ENCODE results near the gene SPTBN1. TPM values are rescaled to one million over a fixed set of nuclear protein-coding genes. Genes with fewer than 3 reads are reported as not detected.
A peak's percentile ranks its signal among the peaks of the same experiment; 100 is the strongest.

The SPTBN1 gene
- total RNA-seq, 4 donors from 2014 or later = 353 to 606 (median 498) TPM

- ATAC-seq = no peak
- H3K9me3 ChIP-seq = no peaks in the 10 kb centered on the region
- peaks cover 0 to 31% of the 10 kb centered on the region in 2 donors for H3K36me3 ChIP-seq
- 64 to 78% methylated on average over 1 of the region's 1 CpG for WGBS, 2 donors (ENCODE audit: low coverage in 1 of 2)
- peaks cover 0 to 91% (median 16%) of the 10 kb centered on the region in 3 donors for H3K4me1 ChIP-seq
- H3K4me3 ChIP-seq = no peak overlapping the region
- no peaks in the 10 kb centered on the region for H3K27me3 ChIP-seq
- no peak overlapping the region for H3K27ac ChIP-seq
- no peak for TF ChIP-seq EP300 (IDR thresholded peaks at IDR 0.05)
- TF ChIP-seq POLR2AphosphoS5 (IDR thresholded peaks at IDR 0.05) = no peak
- no peak for TF ChIP-seq CTCF (IDR thresholded peaks at IDR 0.05)
- no peak for TF ChIP-seq POLR2A (IDR thresholded peaks at IDR 0.05)
These were observed 154.6 kb downstream of the SPTBN1 start for GRCh38 chr2:54610700-54611099.

DNA sequence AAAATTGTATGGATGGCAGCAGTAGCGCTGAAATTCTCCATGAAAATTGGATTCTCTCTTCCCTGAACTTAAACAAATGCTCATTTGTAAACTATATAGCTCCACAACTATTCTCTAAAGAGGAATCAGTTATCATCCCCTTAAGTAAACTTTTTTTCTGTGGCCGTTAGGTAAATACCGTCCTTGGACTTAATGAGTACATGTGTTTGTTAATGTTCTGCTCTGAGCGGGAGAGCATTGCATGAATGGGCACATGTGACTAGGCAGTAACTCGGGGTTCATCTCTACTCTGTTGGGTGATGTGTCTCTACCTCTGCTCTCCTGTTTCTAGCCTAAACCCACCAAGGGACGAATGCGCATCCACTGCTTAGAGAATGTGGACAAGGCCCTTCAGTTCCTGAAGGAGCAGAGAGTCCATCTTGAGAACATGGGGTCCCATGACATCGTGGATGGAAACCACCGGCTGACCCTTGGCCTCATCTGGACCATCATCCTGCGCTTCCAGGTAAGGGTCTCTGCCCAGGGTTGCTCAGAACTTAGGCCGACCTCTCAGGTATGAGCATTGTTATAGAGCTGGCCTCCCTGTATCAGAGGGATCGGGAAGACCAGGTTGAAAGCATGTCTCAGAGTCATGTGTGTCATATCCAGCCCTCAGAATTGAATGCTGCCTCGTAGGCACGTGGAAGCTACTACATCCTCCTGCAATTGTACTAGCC, 155.9 kb downstream of the SPTBN1 start:
- WGBS, 2 donors (ENCODE audit: low coverage in 1 of 2) = 86 to 100% methylated on average over 6 to 11 of the region's 14 CpGs
- Histone ChIP-seq H3K27me3 (no peaks in the 10 kb centered on the region), H3K4me3 (no peak overlapping the region), H3K36me3 (peaks cover 4 to 38% of the 10 kb centered on the region in 2 donors), H3K4me1 (peaks cover 5 to 96% (median 11%) of the 10 kb centered on the region in 3 donors), H3K9me3 (no peaks in the 10 kb centered on the region), H3K27ac (peak overlapping the region in 1 of 4 donors; percentile 41)
- no peak for ATAC-seq
- TF ChIP-seq POLR2AphosphoS5 (IDR thresholded peaks at IDR 0.05) = no peak
- TF ChIP-seq POLR2A (IDR thresholded peaks at IDR 0.05) = no peak
- TF ChIP-seq CTCF (IDR thresholded peaks at IDR 0.05) = no peak

DNA sequence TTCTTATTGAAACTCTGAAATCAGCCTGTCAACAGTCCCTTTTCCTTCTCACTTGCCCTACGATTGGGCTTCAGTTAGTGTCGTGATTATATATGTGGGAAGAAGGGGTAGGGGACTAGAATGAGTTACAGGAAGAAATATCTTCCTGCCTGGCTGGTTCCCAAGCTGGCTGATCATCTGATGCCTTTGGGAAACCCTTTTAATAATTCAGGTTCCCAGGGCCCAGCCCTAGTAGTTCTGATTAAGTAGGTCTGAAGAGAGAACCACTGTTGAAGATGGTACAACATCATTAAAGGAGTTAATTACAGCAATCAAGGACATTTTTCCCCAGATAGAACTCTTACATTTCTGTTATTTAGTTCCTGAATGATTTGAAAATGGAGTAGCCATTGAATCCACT, 157.3 kb downstream of the SPTBN1 start:
- H3K4me1 ChIP-seq = peaks cover 10 to 96% (median 25%) of the 10 kb centered on the region in 3 donors
- WGBS, 2 donors (ENCODE audit: low coverage in 1 of 2) = 67 to 100% methylated on average over 1 to 2 of the region's 2 CpGs
- H3K27me3 ChIP-seq = no peaks in the 10 kb centered on the region
- H3K4me3 ChIP-seq = no peak overlapping the region
- H3K36me3 ChIP-seq = peaks cover 4 to 38% of the 10 kb centered on the region in 2 donors
- H3K27ac ChIP-seq = peak overlapping the region in 3 of 4 donors; percentile 22 to 41 (median 25)
- H3K9me3 ChIP-seq = no peaks in the 10 kb centered on the region
- no peak for ATAC-seq
- TF ChIP-seq POLR2AphosphoS5 (IDR thresholded peaks at IDR 0.05) (no peak), EP300 (IDR thresholded peaks at IDR 0.05) (no peak), CTCF (IDR thresholded peaks at IDR 0.05) (no peak), POLR2A (IDR thresholded peaks at IDR 0.05) (no peak)

GRCh38 chr2:54613794-54614257, 157.7 kb downstream of the SPTBN1 start:
- 61 to 63% methylated on average over 4 to 5 of the region's 6 CpGs for WGBS, 2 donors (ENCODE audit: low coverage in 1 of 2)
- ATAC-seq = no peak
- H3K27me3 ChIP-seq = no peaks in the 10 kb centered on the region
- H3K4me1 ChIP-seq = peaks cover 15 to 96% (median 28%) of the 10 kb centered on the region in 3 donors
- H3K9me3 ChIP-seq = no peaks in the 10 kb centered on the region
- H3K27ac ChIP-seq = peak overlapping the region in 2 of 4 donors; percentile 22 to 41
- peaks cover 4 to 38% of the 10 kb centered on the region in 2 donors for H3K36me3 ChIP-seq
- TF ChIP-seq EP300 (IDR thresholded peaks at IDR 0.05) (no peak), CTCF (IDR thresholded peaks at IDR 0.05) (no peak), POLR2AphosphoS5 (IDR thresholded peaks at IDR 0.05) (no peak), POLR2A (IDR thresholded peaks at IDR 0.05) (no peak)
- H3K4me3 ChIP-seq = no peak overlapping the region

DNA sequence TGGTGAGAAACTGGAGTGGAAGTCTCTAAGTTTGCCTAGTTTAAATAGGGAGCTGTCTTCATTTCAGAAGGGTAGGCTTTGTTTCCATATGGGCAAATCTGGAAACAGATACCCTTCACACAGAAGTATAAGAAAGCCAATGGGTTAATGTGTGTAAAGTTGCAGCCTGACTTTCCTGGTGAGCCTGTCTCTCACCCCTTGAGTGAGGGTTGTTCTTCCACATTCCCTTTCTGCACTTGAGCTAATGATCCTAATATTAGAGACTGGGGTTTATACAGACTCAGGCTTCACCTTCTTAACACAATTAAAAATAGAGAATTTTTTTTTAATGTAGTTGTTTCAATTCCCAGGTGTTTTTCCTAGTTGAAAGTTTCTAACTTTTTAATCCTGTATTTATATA, 158.7 kb downstream of the SPTBN1 start:
- no peak for ATAC-seq
- H3K4me1 ChIP-seq = peaks cover 16 to 96% (median 38%) of the 10 kb centered on the region in 3 donors
- H3K9me3 ChIP-seq = no peaks in the 10 kb centered on the region
- peaks cover 4 to 38% of the 10 kb centered on the region in 2 donors for H3K36me3 ChIP-seq
- H3K27ac ChIP-seq = peak overlapping the region in 1 of 4 donors; percentile 55
- no peaks in the 10 kb centered on the region for H3K27me3 ChIP-seq
- H3K4me3 ChIP-seq = no peak overlapping the region
- no peak for TF ChIP-seq CTCF (IDR thresholded peaks at IDR 0.05)
- no peak for TF ChIP-seq POLR2AphosphoS5 (IDR thresholded peaks at IDR 0.05)
- no peak for TF ChIP-seq EP300 (IDR thresholded peaks at IDR 0.05)
- TF ChIP-seq POLR2A (IDR thresholded peaks at IDR 0.05) = no peak

All from gastroesophageal sphincter (tissue), 4 donors.